Jurkat, Clone E6-1 (cell line): ENCODE measurements around the gene PRKN.

Experiments used
- DNase-seq: peaks from one replicate; pipeline ENCODE4 v3.0.0-alpha.2; 2011; ENCODE audit warnings: low read depth, low spot score
- H3K4me3 ChIP-seq: 2 replicates; pipeline ENCODE4 v1.5.1; 2011; ENCODE audit warnings: mild to moderate bottlenecking, low read length, control low read depth, moderate library complexity

Gene PRKN

GRCh38 chr6:161557333-161558107, 1170.0 kb downstream of the PRKN start:
- H3K4me3 ChIP-seq = no peak overlapping the region
- DNase-seq = no peak

GRCh38 chr6:161554883-161555282, 1172.7 kb downstream of the PRKN start:
- H3K4me3 ChIP-seq = no peak overlapping the region
- DNase-seq = no peak

GRCh38 chr6:161549977-161550655, 1177.5 kb downstream of the PRKN start:
- H3K4me3 ChIP-seq = no peak overlapping the region
- peak; percentile 7 for DNase-seq

- no peak for DNase-seq
- no peak overlapping the region for H3K4me3 ChIP-seq
Measured at GRCh38 chr6:161548713-161549296, 1178.8 kb downstream of the PRKN start.

GRCh38 chr6:161547617-161548016, 1179.9 kb downstream of the PRKN start:
- H3K4me3 ChIP-seq = no peak overlapping the region
- no peak for DNase-seq

GRCh38 chr6:161546632-161547031, 1180.9 kb downstream of the PRKN start:
- no peak overlapping the region for H3K4me3 ChIP-seq
- no peak for DNase-seq

GRCh38 chr6:161545741-161546140, 1181.8 kb downstream of the PRKN start:
- no peak overlapping the region for H3K4me3 ChIP-seq

GRCh38 chr6:161544801-161545480, 1182.6 kb downstream of the PRKN start:
- H3K4me3 ChIP-seq = no peak overlapping the region
- no peak for DNase-seq

More at GRCh38 chr6:161545741-161546140, 1181.8 kb downstream of the PRKN start:
- no peak for DNase-seq

- no peak overlapping the region for H3K4me3 ChIP-seq
Measured at GRCh38 chr6:161543684-161544309, 1183.8 kb downstream of the PRKN start.

GRCh38 chr6:161542346-161542980, 1185.1 kb downstream of the PRKN start:
- no peak for DNase-seq
- no peak overlapping the region for H3K4me3 ChIP-seq

More at GRCh38 chr6:161543684-161544309, 1183.8 kb downstream of the PRKN start:
- no peak for DNase-seq

- no peak overlapping the region for H3K4me3 ChIP-seq
- DNase-seq = no peak
Measured at GRCh38 chr6:161540532-161540931, 1187.0 kb downstream of the PRKN start.

- no peak for DNase-seq
Measured at GRCh38 chr6:161536224-161536630, 1191.3 kb downstream of the PRKN start.

GRCh38 chr6:161534264-161534873, 1193.2 kb downstream of the PRKN start:
- DNase-seq = no peak
- no peak overlapping the region for H3K4me3 ChIP-seq

More at GRCh38 chr6:161536224-161536630, 1191.3 kb downstream of the PRKN start:
- H3K4me3 ChIP-seq = no peak overlapping the region

- no peak overlapping the region for H3K4me3 ChIP-seq
- no peak for DNase-seq
Measured at GRCh38 chr6:161533266-161533665, 1194.3 kb downstream of the PRKN start.

- no peak overlapping the region for H3K4me3 ChIP-seq
- DNase-seq = no peak
Measured at GRCh38 chr6:161532536-161532935, 1195.0 kb downstream of the PRKN start.

- no peak for DNase-seq
Measured at GRCh38 chr6:161526794-161527193, 1200.8 kb downstream of the PRKN start.

GRCh38 chr6:161523362-161523761, 1204.2 kb downstream of the PRKN start:
- H3K4me3 ChIP-seq = no peak overlapping the region
- no peak for DNase-seq

More at GRCh38 chr6:161526794-161527193, 1200.8 kb downstream of the PRKN start:
- H3K4me3 ChIP-seq = no peak overlapping the region

GRCh38 chr6:161522276-161522675, 1205.3 kb downstream of the PRKN start:
- no peak overlapping the region for H3K4me3 ChIP-seq
- no peak for DNase-seq
